Measurements from ENCODE around the gene DHTKD1.

DNA sequence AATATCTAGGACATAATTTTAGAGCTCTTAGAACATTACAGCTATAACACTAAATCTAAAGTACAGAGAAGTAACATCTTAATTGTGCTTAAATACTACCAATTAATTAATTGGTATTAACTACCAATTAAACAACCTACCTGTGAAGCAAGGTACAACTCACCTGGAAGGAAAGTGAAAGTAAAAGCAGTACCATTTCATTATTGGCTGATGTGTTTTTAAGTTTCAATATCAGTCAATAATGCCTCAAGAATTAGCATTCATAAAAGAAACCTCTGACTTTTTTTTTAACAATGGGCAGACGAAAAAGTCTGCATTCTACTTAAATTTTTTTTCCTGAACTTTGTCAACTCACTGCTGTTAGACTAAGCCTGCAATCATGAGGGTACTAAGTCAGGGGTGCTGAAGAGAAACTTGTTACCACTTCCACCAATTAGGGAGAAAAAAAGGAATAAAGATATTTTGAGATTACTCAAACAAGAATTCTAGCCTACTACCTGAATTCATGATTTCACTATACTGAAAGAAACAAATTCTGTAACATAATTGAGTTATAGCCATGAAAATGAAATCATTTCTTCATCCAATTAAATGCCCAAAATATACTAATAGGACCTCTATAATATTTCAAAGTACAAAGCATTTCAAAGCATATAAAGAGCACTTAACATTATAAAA is 46.0 kb upstream of the DHTKD1 start:
- TF ChIP-seq SP1 (IDR thresholded peaks at IDR 0.05), result no peak
- TF ChIP-seq RAD21 (IDR thresholded peaks at IDR 0.05), result no peak

Data from liver (tissue), 2 donors.